Body of pancreas (tissue), 4 donors: ENCODE results near the gene KLHL10. TPM values are rescaled to one million over a fixed set of nuclear protein-coding genes. Genes with fewer than 3 reads are reported as not detected.
A peak's percentile ranks its signal among the peaks of the same experiment; 100 is the strongest.
"Not testable (repeated sequence)": the region's sequence is repeated elsewhere in the genome, so short reads cannot be mapped to it uniquely, and the experiment has no call there.

Experiments used
- ATAC-seq: fragments of 150-250 bp; one replicate; pipeline ENCODE4 v1.9.1; 2016
- DNase-seq, 4 donors: peaks; one replicate each; pipeline ENCODE4 v3.0.0-alpha.2; 2019
- H3K27ac ChIP-seq, 4 donors: fragments of 200-600 bp; sonication (generic); 1 replicate in 3 of 4; 2 replicates in 1 of 4; pipeline versions ENCODE4 v1.5.1 to v1.6.1; 2016 to 2019; ENCODE audit warnings: mild to moderate bottlenecking in 1 of 4, mixed read lengths in 1 of 4, moderate library complexity in 1 of 4
- H3K27me3 ChIP-seq, 2 donors: fragments of 200-600 bp; sonication (generic); one replicate each; pipeline ENCODE4 v1.6.0; 2016; ENCODE audit warnings: mild to moderate bottlenecking in 1 of 2
- H3K36me3 ChIP-seq, 2 donors: fragments of 200-600 bp; sonication (generic); replicated peaks in 1 of 2; 2 replicates each; pipeline ENCODE4 v1.5.1; 2016; ENCODE audit warnings: low read depth in 2 of 2; ENCODE audit not compliant: insufficient read depth in 1 of 2
- H3K4me1 ChIP-seq: fragments of 200-600 bp; sonication (generic); one replicate; pipeline ENCODE4 v1.6.0; 2016
- H3K4me3 ChIP-seq, 2 donors: fragments of 200-600 bp; sonication (generic); 1 replicate in 1 of 2; 2 replicates in 1 of 2; pipeline ENCODE4 v1.5.1; 2016 to 2019
- H3K9me3 ChIP-seq, 3 donors: fragments of 200-600 bp; sonication (generic); 1 replicate in 2 of 3; 2 replicates in 1 of 3; pipeline ENCODE4 v1.5.1; 2016
- POLR2A ChIP-seq, 3 donors: fragments of 450-650 bp; IDR thresholded peaks; one replicate each; pipeline ENCODE4 v1.6.1; 2016; ENCODE audit warnings: antibody characterized with exemption in 3 of 3, mild to moderate bottlenecking in 2 of 3
- WGBS, 2 donors: methylation state at CpG; one replicate each; pipeline ENCODE4 v1.1.5; 2017; 5-methylcytosine and 5-hydroxymethylcytosine counted together
- intact Hi-C: fragments of 100-400 bp; cut with DNase I; formaldehyde crosslinking; loops from one replicate; pipeline ENCODE4 v1.15.1; 2023
- total RNA-seq, 2 donors: library from RNA; depleted of rRNA; stranded (reverse); fragments of >200 nt; gene quantifications; one replicate each; pipeline ENCODE4 v1.1.0, GENCODE V29; 2016
- TF ChIP-seq, protein P1 (sequence below), 7 experiments: fragments of 450-650 bp in 4 of 7; fragments of 200-600 bp in 3 of 7; sonication (generic) in 3 of 7; IDR thresholded peaks; one replicate each; pipeline ENCODE4 v1.5.1; 2016 to 2019; ENCODE audit warnings: antibody characterized with exemption in 7 of 7

KLHL10 gene
- total RNA-seq, 2 donors from 2014 or later = not detected

DNA sequence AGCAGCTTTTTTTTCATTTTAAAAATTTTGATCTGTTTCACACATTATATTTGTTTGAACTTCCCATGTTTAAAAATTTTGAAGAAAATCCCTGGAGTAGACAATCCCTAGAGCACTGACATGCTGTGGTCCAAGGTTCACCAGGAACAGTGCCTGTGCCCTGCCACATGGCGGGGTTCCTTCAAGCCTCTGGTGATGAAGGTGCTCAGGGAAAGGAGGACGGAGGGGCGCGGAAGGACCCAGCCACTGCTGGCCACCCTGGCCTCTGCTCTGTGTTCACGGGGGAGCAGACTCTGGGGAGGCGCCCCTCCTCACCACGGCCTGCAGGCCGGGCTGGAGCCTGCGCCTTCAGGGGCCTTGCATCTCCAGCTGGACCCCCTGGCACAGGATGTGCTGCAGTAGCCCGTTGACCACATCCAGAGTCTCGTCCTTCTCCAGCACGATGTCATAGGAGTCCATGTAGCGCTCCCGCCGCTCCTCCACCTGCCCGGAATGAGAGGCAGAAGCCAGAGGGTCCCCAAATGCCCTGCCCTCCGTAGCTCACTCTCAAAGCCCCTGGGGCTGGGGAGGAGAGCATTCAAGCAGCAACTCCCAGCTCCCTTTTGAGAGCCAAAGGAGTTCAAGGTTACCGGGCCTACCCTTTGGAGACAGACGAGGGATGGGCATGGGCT, 12.3 kb upstream of the KLHL10 start:
- H3K27me3 ChIP-seq = no peaks in the 10 kb centered on the region
- TF ChIP-seq, protein P1, sequence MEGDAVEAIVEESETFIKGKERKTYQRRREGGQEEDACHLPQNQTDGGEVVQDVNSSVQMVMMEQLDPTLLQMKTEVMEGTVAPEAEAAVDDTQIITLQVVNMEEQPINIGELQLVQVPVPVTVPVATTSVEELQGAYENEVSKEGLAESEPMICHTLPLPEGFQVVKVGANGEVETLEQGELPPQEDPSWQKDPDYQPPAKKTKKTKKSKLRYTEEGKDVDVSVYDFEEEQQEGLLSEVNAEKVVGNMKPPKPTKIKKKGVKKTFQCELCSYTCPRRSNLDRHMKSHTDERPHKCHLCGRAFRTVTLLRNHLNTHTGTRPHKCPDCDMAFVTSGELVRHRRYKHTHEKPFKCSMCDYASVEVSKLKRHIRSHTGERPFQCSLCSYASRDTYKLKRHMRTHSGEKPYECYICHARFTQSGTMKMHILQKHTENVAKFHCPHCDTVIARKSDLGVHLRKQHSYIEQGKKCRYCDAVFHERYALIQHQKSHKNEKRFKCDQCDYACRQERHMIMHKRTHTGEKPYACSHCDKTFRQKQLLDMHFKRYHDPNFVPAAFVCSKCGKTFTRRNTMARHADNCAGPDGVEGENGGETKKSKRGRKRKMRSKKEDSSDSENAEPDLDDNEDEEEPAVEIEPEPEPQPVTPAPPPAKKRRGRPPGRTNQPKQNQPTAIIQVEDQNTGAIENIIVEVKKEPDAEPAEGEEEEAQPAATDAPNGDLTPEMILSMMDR (IDR thresholded peaks at IDR 0.05) = no peak
- TF ChIP-seq POLR2A (IDR thresholded peaks at IDR 0.05) = no peak
- no peaks in the 10 kb centered on the region for H3K9me3 ChIP-seq
- DNase-seq (no peak), ATAC-seq (no peak)
- H3K4me1 ChIP-seq = no peaks in the 10 kb centered on the region
- WGBS, 2 donors = 84 to 88% methylated on average over 12 to 17 of the region's 19 CpGs
- no peak overlapping the region for H3K4me3 ChIP-seq
- intact Hi-C loops = no loop called here
- H3K36me3 ChIP-seq = peaks cover 0 to 3% of the 10 kb centered on the region in 2 donors
- H3K27ac ChIP-seq = no peak overlapping the region

DNA sequence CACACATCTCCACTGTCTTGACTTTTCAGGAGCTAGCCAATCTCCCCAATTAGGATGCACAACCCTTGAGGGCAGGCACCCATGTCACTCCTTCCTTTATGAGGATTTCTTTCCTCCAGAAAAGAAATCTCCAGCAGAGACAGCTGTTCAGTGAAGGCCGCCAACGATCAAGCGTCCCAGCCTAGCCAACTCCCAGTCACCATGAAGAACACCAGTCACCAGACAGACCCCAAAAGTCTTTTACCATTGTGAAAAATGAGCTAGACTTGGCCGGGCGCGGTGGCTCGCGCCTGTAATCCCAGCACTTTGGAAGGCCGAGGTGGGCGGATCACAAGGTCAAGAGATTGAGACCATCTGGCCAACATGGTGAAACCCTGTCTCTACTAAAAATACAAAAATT, 7.7 kb upstream of the KLHL10 start:
- H3K4me1 ChIP-seq, DNase-seq, H3K9me3 ChIP-seq, intact Hi-C loops, H3K27me3 ChIP-seq, H3K4me3 ChIP-seq, H3K36me3 ChIP-seq, H3K27ac ChIP-seq, ATAC-seq: not testable (repeated sequence)
- WGBS, 2 donors = 86% methylated on average over 10 of the region's 10 CpGs

DNA sequence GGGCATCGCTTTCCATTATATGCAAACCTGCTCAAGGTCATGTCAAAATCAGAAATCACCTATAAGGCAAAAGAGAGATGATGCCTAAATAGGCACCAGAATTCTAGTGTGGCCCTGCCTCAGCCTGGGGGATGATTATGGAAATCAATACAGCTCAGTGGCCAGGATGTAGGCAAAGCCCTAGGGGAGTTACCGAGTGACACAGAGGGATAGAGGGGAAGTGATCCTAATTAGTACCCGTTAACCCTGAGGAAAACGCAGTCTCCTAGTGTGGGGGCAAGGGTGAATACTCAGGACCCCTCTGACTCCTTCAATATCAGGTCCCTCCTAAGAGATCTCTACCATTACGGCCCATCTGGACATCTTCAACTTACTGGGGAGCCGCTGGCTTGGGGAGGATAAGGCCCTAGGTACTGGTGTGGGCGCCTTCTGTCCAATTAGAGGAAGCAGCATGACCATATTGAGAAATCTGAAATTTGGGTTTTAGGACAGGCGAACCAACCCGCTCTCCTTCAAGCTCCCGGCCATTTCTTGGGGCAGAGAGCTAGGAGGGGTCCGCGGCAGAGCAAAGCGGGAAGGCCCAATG, 2.3 kb upstream of the KLHL10 start:
- H3K27ac ChIP-seq = peak overlapping the region in 3 of 4 donors; percentile 68 to 73 (median 69)
- no peaks in the 10 kb centered on the region for H3K9me3 ChIP-seq
- DNase-seq (no peak), ATAC-seq (peak; percentile 29)
- no peak for TF ChIP-seq POLR2A (IDR thresholded peaks at IDR 0.05)
- TF ChIP-seq, protein P1 (IDR thresholded peaks at IDR 0.05) = no peak
- H3K4me3 ChIP-seq = peak overlapping the region; percentile 91 to 97
- no peaks in the 10 kb centered on the region for H3K27me3 ChIP-seq
- peaks cover 18% of the 10 kb centered on the region for H3K4me1 ChIP-seq
- H3K36me3 ChIP-seq = peaks cover 0 to 6% of the 10 kb centered on the region in 2 donors
- intact Hi-C loops = no loop called here
- 14 to 15% methylated on average over 11 to 13 of the region's 13 CpGs for WGBS, 2 donors

DNA sequence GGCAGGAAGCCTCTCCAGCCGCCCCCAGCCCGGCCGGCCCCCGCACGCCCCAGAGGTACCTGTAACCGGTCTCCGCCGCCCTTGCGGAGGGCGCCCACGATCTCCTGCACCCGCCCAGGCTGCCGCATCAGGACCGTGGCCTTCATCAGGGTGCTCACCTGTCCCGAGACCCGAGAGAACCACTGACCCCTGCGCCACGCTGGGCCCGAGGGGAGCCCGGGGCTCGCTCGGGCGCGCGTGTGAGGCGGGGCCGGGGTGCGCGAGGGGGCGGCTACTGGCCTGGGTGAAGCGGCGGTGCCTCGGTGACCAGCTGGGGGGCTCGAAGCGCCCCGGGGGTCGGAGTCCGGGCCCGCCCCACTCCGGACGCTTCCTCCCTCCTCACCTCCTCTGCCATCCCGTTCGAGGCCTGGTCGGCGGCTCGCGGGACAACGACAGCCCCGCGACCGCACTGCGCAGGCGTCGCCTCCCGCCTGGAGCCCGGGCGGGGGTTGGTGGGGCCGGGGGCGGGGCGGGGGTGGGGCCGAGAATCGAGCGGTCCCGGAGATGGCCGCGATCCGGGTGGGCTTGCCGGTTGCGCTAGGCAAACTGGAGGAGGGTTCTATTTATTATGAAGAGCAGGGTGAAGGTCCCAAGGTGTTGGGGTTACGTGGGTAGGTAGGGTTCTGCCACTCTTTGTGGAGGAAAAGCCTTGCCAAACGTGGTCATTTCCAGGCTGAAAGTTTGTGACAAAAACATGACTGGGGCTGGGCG, 1.6 kb upstream of the KLHL10 start, which contains the start of gene NT5C3B:
NT5C3B (minus strand) TSS at position 433 of the 750 bp plus-strand sequence; CDS start at position 394, 39 bp downstream.
- WGBS, 2 donors = 0 to 1% methylated on average over 1 to 47 of the region's 72 CpGs
- DNase-seq (peak; percentile 57 to 78 (median 66)), ATAC-seq (peak; percentile 91)
- Histone ChIP-seq H3K27me3 (no peaks in the 10 kb centered on the region), H3K9me3 (no peaks in the 10 kb centered on the region), H3K4me1 (peaks cover 18% of the 10 kb centered on the region), H3K4me3 (peak within 1 kb of the TSS; percentile 91 to 97), H3K36me3 (peaks cover 0 to 2% of the 10 kb centered on the region in 2 donors), H3K27ac (peak within 1 kb of the TSS; percentile 34 to 73 (median 68))
- intact Hi-C loops = no loop called here
- TF ChIP-seq POLR2A (IDR thresholded peaks at IDR 0.05) = peak; percentile 14 to 39 (median 37)
- TF ChIP-seq, protein P1 (IDR thresholded peaks at IDR 0.05) = no peak
